Esophagus mucosa (tissue), 1 donor: ENCODE data around the gene GNAZ. TPM values are rescaled to one million over a fixed set of nuclear protein-coding genes. Genes with fewer than 3 reads are reported as not detected.
"Not testable (repeated sequence)": the region's sequence is repeated elsewhere in the genome, so short reads cannot be mapped to it uniquely, and the experiment has no call there.

ENCODE experiments used
- ATAC-seq: fragments of 200-7000 bp; cut with Tn5 transposase; one replicate; pipeline ENCODE4 v1.9.1; 2020
- total RNA-seq: library from RNA; stranded (reverse); gene quantifications from one replicate; pipeline ENCODE4 v1.2.4, GENCODE V29; 2023
- donor health status: DM: yes; HTN: yes; CAD: no.

GNAZ gene
- total RNA-seq, 1 donor from 2014 or later = 0.76 TPM

GRCh38 chr22:23045461-23045860 is 24.9 kb upstream of the GNAZ start:
- ATAC-seq = no peak

- no peak for ATAC-seq
Observed at GRCh38 chr22:23047265-23047664, 23.1 kb upstream of the GNAZ start.

GRCh38 chr22:23047742-23048141 is 22.6 kb upstream of the GNAZ start:
- no peak for ATAC-seq

- not testable (repeated sequence) for ATAC-seq
Observed at GRCh38 chr22:23050546-23050945, 19.8 kb upstream of the GNAZ start.

- ATAC-seq = no peak
Observed at GRCh38 chr22:23053051-23053707, 17.1 kb upstream of the GNAZ start.

GRCh38 chr22:23053912-23054530 is 16.3 kb upstream of the GNAZ start:
- no peak for ATAC-seq

GRCh38 chr22:23054531-23055257 is 15.6 kb upstream of the GNAZ start:
- no peak for ATAC-seq

- ATAC-seq = no peak
Observed at GRCh38 chr22:23055449-23056179, 14.7 kb upstream of the GNAZ start.

GRCh38 chr22:23057331-23057730 is 13.0 kb upstream of the GNAZ start:
- ATAC-seq = no peak

- ATAC-seq = no peak
Observed at GRCh38 chr22:23058063-23058462, 12.3 kb upstream of the GNAZ start.

GRCh38 chr22:23058481-23059283 is 11.6 kb upstream of the GNAZ start:
- ATAC-seq = no peak

GRCh38 chr22:23059284-23059948 is 10.9 kb upstream of the GNAZ start:
- ATAC-seq = no peak

- no peak for ATAC-seq
Observed at GRCh38 chr22:23060612-23061400, 9.5 kb upstream of the GNAZ start.

GRCh38 chr22:23061471-23062280 is 8.6 kb upstream of the GNAZ start:
- no peak for ATAC-seq

- no peak for ATAC-seq
Observed at GRCh38 chr22:23062616-23063538, 7.4 kb upstream of the GNAZ start.

- no peak for ATAC-seq
Observed at GRCh38 chr22:23063539-23064380, 6.6 kb upstream of the GNAZ start.

GRCh38 chr22:23064381-23065068 is 5.8 kb upstream of the GNAZ start:
- no peak for ATAC-seq
